Fibroblast of lung (primary cell): ENCODE data around the gene PIP5KL1.

ENCODE experiments used
- EZH2 ChIP-seq: IDR thresholded peaks from 2 replicates; pipeline ENCODE4 v1.5.1; 2012; ENCODE audit warnings: low read length, control low read depth, mild to moderate bottlenecking; ENCODE audit errors: missing control alignments
- TF ChIP-seq, protein P1 (sequence below), 2 donors: IDR thresholded peaks in 1 of 2; conservative IDR thresholded peaks in 1 of 2; 1 replicate in 1 of 2; 2 replicates in 1 of 2; pipeline ENCODE4 v1.5.1; 2011 to 2012; ENCODE audit warnings: low read length in 2 of 2, control low read depth in 1 of 2, inconsistent platforms in 1 of 2, low read depth in 1 of 2, mild to moderate bottlenecking in 1 of 2

DNA sequence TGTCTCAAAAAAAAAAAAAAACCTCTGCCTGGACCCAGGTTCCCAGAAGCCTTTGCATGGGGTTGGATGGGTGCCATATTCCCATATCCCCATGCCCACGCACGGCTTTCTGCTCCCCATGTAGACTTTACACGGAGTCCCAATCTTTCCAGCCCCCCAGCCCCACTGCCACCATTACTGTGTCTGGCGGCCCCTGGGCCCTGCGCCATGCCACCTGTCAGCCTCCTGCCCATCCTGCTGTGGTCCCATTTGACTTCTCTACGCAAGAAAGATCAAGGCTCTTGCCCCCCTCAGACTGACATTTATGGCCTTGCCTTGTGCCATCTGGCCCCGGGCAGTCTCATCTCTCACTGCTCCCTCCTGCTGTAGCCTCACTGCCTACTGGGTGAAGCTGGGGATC is 46.6 kb downstream of the PIP5KL1 start:
- TF ChIP-seq, protein P1, sequence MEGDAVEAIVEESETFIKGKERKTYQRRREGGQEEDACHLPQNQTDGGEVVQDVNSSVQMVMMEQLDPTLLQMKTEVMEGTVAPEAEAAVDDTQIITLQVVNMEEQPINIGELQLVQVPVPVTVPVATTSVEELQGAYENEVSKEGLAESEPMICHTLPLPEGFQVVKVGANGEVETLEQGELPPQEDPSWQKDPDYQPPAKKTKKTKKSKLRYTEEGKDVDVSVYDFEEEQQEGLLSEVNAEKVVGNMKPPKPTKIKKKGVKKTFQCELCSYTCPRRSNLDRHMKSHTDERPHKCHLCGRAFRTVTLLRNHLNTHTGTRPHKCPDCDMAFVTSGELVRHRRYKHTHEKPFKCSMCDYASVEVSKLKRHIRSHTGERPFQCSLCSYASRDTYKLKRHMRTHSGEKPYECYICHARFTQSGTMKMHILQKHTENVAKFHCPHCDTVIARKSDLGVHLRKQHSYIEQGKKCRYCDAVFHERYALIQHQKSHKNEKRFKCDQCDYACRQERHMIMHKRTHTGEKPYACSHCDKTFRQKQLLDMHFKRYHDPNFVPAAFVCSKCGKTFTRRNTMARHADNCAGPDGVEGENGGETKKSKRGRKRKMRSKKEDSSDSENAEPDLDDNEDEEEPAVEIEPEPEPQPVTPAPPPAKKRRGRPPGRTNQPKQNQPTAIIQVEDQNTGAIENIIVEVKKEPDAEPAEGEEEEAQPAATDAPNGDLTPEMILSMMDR (conservative IDR thresholded peaks at IDR 0.05 in 1 of 2, IDR thresholded peaks at IDR 0.05 in 1 of 2; ENCODE audit: low read depth in 1 of 2, low read length in 2 of 2) = no peak
- no peak for TF ChIP-seq EZH2
